DOHH2 (cell line): Measurements from ENCODE around the gene TTC23L.
"Not testable (repeated sequence)": the region's sequence is repeated elsewhere in the genome, so short reads cannot be mapped to it uniquely, and the experiment has no call there.

ENCODE experiments used
- H3F3A ChIP-seq: fragments of 200-600 bp; sonication (generic), shearing (Covaris generic); 2 replicates; pipeline ENCODE4 v1.6.0; 2016; ENCODE audit warnings: antibody characterized with exemption, mild to moderate bottlenecking; ENCODE audit not compliant: control insufficient read depth, insufficient read depth
- H3K27ac ChIP-seq: fragments of 200-600 bp; sonication (generic); 2 replicates; pipeline ENCODE4 v1.5.1; 2014; ENCODE audit warnings: low read depth, mild to moderate bottlenecking, low read length, moderate library complexity
- H3K27me3 ChIP-seq: fragments of 200-600 bp; sonication (generic); 2 replicates; pipeline ENCODE4 v1.6.1; 2014; ENCODE audit warnings: mild to moderate bottlenecking, low read length, mixed read lengths; ENCODE audit not compliant: control insufficient read depth
- H3K36me3 ChIP-seq: fragments of 200-600 bp; sonication (generic); 2 replicates; pipeline ENCODE4 v1.6.1; 2014; ENCODE audit warnings: mild to moderate bottlenecking, low read length, moderate library complexity, mixed read lengths; ENCODE audit not compliant: control insufficient read depth
- H3K4me1 ChIP-seq: fragments of 200-600 bp; sonication (generic); 2 replicates; pipeline ENCODE4 v1.6.1; 2014; ENCODE audit warnings: mild to moderate bottlenecking, low read length, mixed read lengths; ENCODE audit not compliant: control insufficient read depth
- H3K4me2 ChIP-seq: fragments of 200-600 bp; sonication (generic); 2 replicates; pipeline ENCODE4 v1.6.0; 2014; ENCODE audit warnings: mild to moderate bottlenecking, low read length, moderate library complexity
- H3K4me3 ChIP-seq: fragments of 200-600 bp; sonication (generic); 2 replicates; pipeline ENCODE4 v1.5.1; 2014; ENCODE audit warnings: mild to moderate bottlenecking, low read length, mixed read lengths
- H3K79me2 ChIP-seq: fragments of 200-600 bp; sonication (generic); 2 replicates; pipeline ENCODE4 v1.6.1; 2014; ENCODE audit warnings: mild to moderate bottlenecking, low read length, mixed read lengths; ENCODE audit not compliant: control insufficient read depth
- H3K9me2 ChIP-seq: fragments of 200-600 bp; sonication (generic); replicated peaks from 2 replicates; pipeline ENCODE4 v1.6.1; 2014; ENCODE audit warnings: mild to moderate bottlenecking, low read length, mixed read lengths; ENCODE audit not compliant: control insufficient read depth
- H3K9me3 ChIP-seq: fragments of 200-600 bp; sonication (generic); 2 replicates; pipeline ENCODE4 v1.6.1; 2014; ENCODE audit warnings: antibody characterized with exemption, low read length, mixed read lengths; ENCODE audit not compliant: control insufficient read depth, insufficient read depth
- H4K20me1 ChIP-seq: fragments of 200-600 bp; sonication (generic); 2 replicates; pipeline ENCODE4 v1.6.0; 2014; ENCODE audit warnings: low read depth, mild to moderate bottlenecking, antibody characterized with exemption, low read length, moderate library complexity; ENCODE audit not compliant: control insufficient read depth, insufficient read depth
- CTCF ChIP-seq: fragments of 200-600 bp; sonication (generic); IDR thresholded peaks from one replicate; pipeline ENCODE4 v1.5.1; 2014; ENCODE audit warnings: antibody characterized with exemption, mild to moderate bottlenecking, low read depth, low read length; ENCODE audit not compliant: poor library complexity, severe bottlenecking
- EZH2phosphoT487 ChIP-seq: fragments of 200-600 bp; sonication (generic); IDR thresholded peaks from 2 replicates; pipeline ENCODE4 v1.6.1; 2017; ENCODE audit warnings: borderline replicate concordance, mild to moderate bottlenecking, antibody characterized with exemption, low read length, moderate library complexity, mixed read lengths

The TTC23L gene

GRCh38 chr5:34826347-34826746 lies 12.6 kb upstream of the TTC23L start:
- Histone ChIP-seq H3K9me2 (no peaks in the 10 kb centered on the region), H3K4me2 (no peak overlapping the region), H3K36me3 (no peaks in the 10 kb centered on the region), H3K9me3 (no peaks in the 10 kb centered on the region), H3F3A (no peaks in the 10 kb centered on the region), H3K4me1 (0 out of 2 replicates have a peak, but pooled peaks cover 3% of the 10 kb centered on the region), H3K27ac (no peak overlapping the region), H3K4me3 (no peak overlapping the region), H4K20me1 (no peaks in the 10 kb centered on the region), H3K79me2 (no peaks in the 10 kb centered on the region), H3K27me3 (no peaks in the 10 kb centered on the region)
- TF ChIP-seq EZH2phosphoT487 (no peak), CTCF (no peak)

GRCh38 chr5:34827588-34828506 lies 11.1 kb upstream of the TTC23L start:
- no peaks in the 10 kb centered on the region for H4K20me1 ChIP-seq
- no peak for TF ChIP-seq CTCF
- TF ChIP-seq EZH2phosphoT487: no peak
- 0 out of 2 replicates have a peak, but pooled peaks cover 3% of the 10 kb centered on the region for H3K4me1 ChIP-seq
- no peaks in the 10 kb centered on the region for H3K9me2 ChIP-seq
- H3K9me3 ChIP-seq: no peaks in the 10 kb centered on the region
- H3K4me2 ChIP-seq: no peak overlapping the region
- H3K27me3 ChIP-seq: peaks cover 3% of the 10 kb centered on the region; the same call in 1 of the 2 replicates
- H3K36me3 ChIP-seq: no peaks in the 10 kb centered on the region
- no peak overlapping the region for H3K27ac ChIP-seq
- H3F3A ChIP-seq: no peaks in the 10 kb centered on the region
- H3K79me2 ChIP-seq: no peaks in the 10 kb centered on the region
- H3K4me3 ChIP-seq: no peak overlapping the region

GRCh38 chr5:34830827-34831226 lies 8.1 kb upstream of the TTC23L start:
- not testable (repeated sequence) for H3K79me2 ChIP-seq, H3K4me3 ChIP-seq, H3K36me3 ChIP-seq, H3K4me1 ChIP-seq, H3K9me3 ChIP-seq, H4K20me1 ChIP-seq, H3K9me2 ChIP-seq, H3K27me3 ChIP-seq, H3F3A ChIP-seq, H3K27ac ChIP-seq, H3K4me2 ChIP-seq

- no peak for TF ChIP-seq EZH2phosphoT487
- TF ChIP-seq CTCF: no peak
- no peaks in the 10 kb centered on the region for H3F3A ChIP-seq
- H3K36me3 ChIP-seq: no peaks in the 10 kb centered on the region
- H3K79me2 ChIP-seq: no peaks in the 10 kb centered on the region
- H3K27ac ChIP-seq: no peak overlapping the region
- no peak overlapping the region for H3K4me2 ChIP-seq
- peaks cover 3% of the 10 kb centered on the region; the same call in 1 of the 2 replicates for H3K27me3 ChIP-seq
- no peaks in the 10 kb centered on the region for H3K4me1 ChIP-seq
- no peaks in the 10 kb centered on the region for H4K20me1 ChIP-seq
- no peaks in the 10 kb centered on the region for H3K9me2 ChIP-seq
- no peak overlapping the region for H3K4me3 ChIP-seq
- H3K9me3 ChIP-seq: no peaks in the 10 kb centered on the region
Measured at GRCh38 chr5:34831303-34831702, 7.7 kb upstream of the TTC23L start.
